HG02588 (cell line): ENCODE data around the gene C19orf25.

Experiments
- ATAC-seq: cut with Tn5 transposase; IDR thresholded peaks from one replicate; pipeline ENCODE4 v1.9.1; 2021; ENCODE audit warnings: mild to moderate bottlenecking, moderate library complexity; ENCODE audit not compliant: unreplicated experiment

C19orf25 gene

GRCh38 chr19:1466461-1467214, 12.4 kb downstream of the C19orf25 start:
- no peak for ATAC-seq

- no peak for ATAC-seq
These were observed 13.0 kb downstream of the C19orf25 start for GRCh38 chr19:1466018-1466460.

GRCh38 chr19:1465191-1466016, 13.6 kb downstream of the C19orf25 start:
- ATAC-seq: no peak

GRCh38 chr19:1461862-1462261, 17.2 kb downstream of the C19orf25 start:
- no peak for ATAC-seq

GRCh38 chr19:1460033-1460995, 18.7 kb downstream of the C19orf25 start:
- no peak for ATAC-seq

- no peak for ATAC-seq
These were observed 19.5 kb downstream of the C19orf25 start for GRCh38 chr19:1459479-1459878.

GRCh38 chr19:1457892-1458291, 21.1 kb downstream of the C19orf25 start:
- ATAC-seq: no peak

- no peak for ATAC-seq
These were observed 21.8 kb downstream of the C19orf25 start for GRCh38 chr19:1457031-1457739.

- no peak for ATAC-seq
These were observed 22.7 kb downstream of the C19orf25 start for GRCh38 chr19:1456121-1456900.

GRCh38 chr19:1455336-1456120, 23.5 kb downstream of the C19orf25 start:
- no peak for ATAC-seq

GRCh38 chr19:1455002-1455335, 24.0 kb downstream of the C19orf25 start:
- ATAC-seq: no peak

- no peak for ATAC-seq
These were observed 25.3 kb downstream of the C19orf25 start for GRCh38 chr19:1453525-1454364.

GRCh38 chr19:1452802-1453524, 26.1 kb downstream of the C19orf25 start:
- ATAC-seq: no peak

GRCh38 chr19:1451916-1452801, 26.9 kb downstream of the C19orf25 start:
- ATAC-seq: no peak

- no peak for ATAC-seq
These were observed 28.0 kb downstream of the C19orf25 start for GRCh38 chr19:1450735-1451731.
